PC-3 (cell line): Measurements from ENCODE around the gene GPR22. TPM values are rescaled to one million over a fixed set of nuclear protein-coding genes. Genes with fewer than 3 reads are reported as not detected.

Source experiments
- ATAC-seq: fragments of 200-7000 bp; cut with Tn5 transposase; 2 replicates; pipeline ENCODE4 v1.9.1; 2020; ENCODE audit warnings: mild to moderate bottlenecking, moderate library complexity
- BruUV-seq: library from RNA; stranded (reverse); fragments of 400-500 nt; replicated peaks from 2 replicates; lab custom pipeline; 2021; lab: Mats Ljungman, UMichigan
- CTCF ChIA-PET: fragments of 300-600 bp; sonication (Branson Sonifier 250); formaldehyde crosslinking; loops from one replicate; lab custom pipeline; 2022; ENCODE audit warnings: antibody characterized with exemption; lab: Charles Lee
- POLR2A ChIA-PET: fragments of 300-600 bp; sonication (Branson Sonifier 250); formaldehyde crosslinking; loops from one replicate; lab custom pipeline; 2022; ENCODE audit warnings: antibody characterized with exemption; ENCODE audit not compliant: unreplicated experiment; lab: Charles Lee
- DNase-seq: peaks from one replicate; pipeline ENCODE4 v3.0.0-alpha.2; 2015
- H2AFZ ChIP-seq: fragments of 300-600 bp; sonication (generic); 2 replicates; pipeline ENCODE4 v1.6.0; 2016; ENCODE audit warnings: antibody characterized with exemption, low read length
- H3F3A ChIP-seq: fragments of 300-600 bp; sonication (generic); one replicate; pipeline ENCODE4 v1.6.0; 2017; ENCODE audit warnings: antibody characterized with exemption, low read length, control low read depth, mild to moderate bottlenecking; ENCODE audit not compliant: unreplicated experiment
- H3K27ac ChIP-seq: fragments of 300-600 bp; sonication (generic); 2 replicates; pipeline ENCODE4 v1.5.1; 2016; ENCODE audit warnings: mild to moderate bottlenecking, low read length
- H3K27me3 ChIP-seq: fragments of 300-600 bp; sonication (generic); 2 replicates; pipeline ENCODE4 v1.6.1; 2016; ENCODE audit warnings: low read length, mixed read lengths
- H3K36me3 ChIP-seq: fragments of 300-600 bp; sonication (generic); 2 replicates; pipeline ENCODE4 v1.6.1; 2016; ENCODE audit warnings: low read depth, mixed run types, low read length, mixed read lengths
- H3K4me1 ChIP-seq: fragments of 300-600 bp; sonication (generic); 2 replicates; pipeline ENCODE4 v1.5.1; 2016; ENCODE audit warnings: low read length; ENCODE audit not compliant: insufficient read depth
- H3K4me2 ChIP-seq: fragments of 300-600 bp; sonication (generic); 2 replicates; pipeline ENCODE4 v1.6.0; 2016; ENCODE audit warnings: low read length
- H3K4me3 ChIP-seq: fragments of 300-600 bp; sonication (generic); 2 replicates; pipeline ENCODE4 v1.5.1; 2016; ENCODE audit warnings: mild to moderate bottlenecking, low read length, mixed read lengths
- H3K79me2 ChIP-seq: fragments of 300-600 bp; sonication (generic); 2 replicates; pipeline ENCODE4 v1.6.1; 2017; ENCODE audit warnings: low read length, mixed read lengths
- H3K9ac ChIP-seq: fragments of 300-600 bp; sonication (generic); 2 replicates; pipeline ENCODE4 v1.6.0; 2016; ENCODE audit warnings: mild to moderate bottlenecking, low read length
- H3K9me2 ChIP-seq: fragments of 300-600 bp; sonication (generic); replicated peaks from 2 replicates; pipeline ENCODE4 v1.6.1; 2016; ENCODE audit warnings: mixed run types, low read length, mixed read lengths
- H3K9me3 ChIP-seq: fragments of 300-600 bp; sonication (generic); 2 replicates; pipeline ENCODE4 v1.6.1; 2016; ENCODE audit warnings: low read length, mixed read lengths
- H4K20me1 ChIP-seq: fragments of 300-600 bp; sonication (generic); 2 replicates; pipeline ENCODE4 v1.6.1; 2016; ENCODE audit warnings: low read length, mixed read lengths
- EZH2 ChIP-seq: fragments of 300-600 bp; sonication (generic); IDR thresholded peaks from one replicate; pipeline ENCODE4 v1.6.1; 2017; ENCODE audit warnings: antibody characterized with exemption, mild to moderate bottlenecking, low read length; ENCODE audit not compliant: unreplicated experiment
- EZH2phosphoT487 ChIP-seq: fragments of 300-600 bp; sonication (generic); IDR thresholded peaks from 2 replicates; pipeline ENCODE4 v1.6.1; 2018; ENCODE audit warnings: mild to moderate bottlenecking, antibody characterized with exemption, low read length, borderline replicate concordance
- intact Hi-C: fragments of 100-400 bp; cut with micrococcal nuclease; formaldehyde crosslinking; loops from 2 replicates; pipeline ENCODE4 v1.9.0; 2023
- total RNA-seq: library from RNA; depleted of rRNA; stranded (reverse); fragments of >200 nt; gene quantifications from 2 replicates; pipeline ENCODE4 v1.2.3, GENCODE V29; 2014
- TF ChIP-seq, protein P1 (sequence below): fragments of 300-600 bp; sonication (generic); conservative IDR thresholded peaks from 2 replicates; pipeline ENCODE4 v1.5.1; 2017; ENCODE audit warnings: antibody characterized with exemption, low read depth, mild to moderate bottlenecking, low read length

The GPR22 gene
- total RNA-seq, 1 experiment from 2014 or later, result not detected

DNA sequence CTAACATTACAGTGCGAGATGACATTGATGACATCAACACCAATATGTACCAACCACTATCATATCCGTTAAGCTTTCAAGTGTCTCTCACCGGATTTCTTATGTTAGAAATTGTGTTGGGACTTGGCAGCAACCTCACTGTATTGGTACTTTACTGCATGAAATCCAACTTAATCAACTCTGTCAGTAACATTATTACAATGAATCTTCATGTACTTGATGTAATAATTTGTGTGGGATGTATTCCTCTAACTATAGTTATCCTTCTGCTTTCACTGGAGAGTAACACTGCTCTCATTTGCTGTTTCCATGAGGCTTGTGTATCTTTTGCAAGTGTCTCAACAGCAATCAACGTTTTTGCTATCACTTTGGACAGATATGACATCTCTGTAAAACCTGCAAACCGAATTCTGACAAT is 4.3 kb downstream of the GPR22 start:
- POLR2A ChIA-PET, result no interaction called here
- DNase-seq, result no peak
- intact Hi-C loops, result no loop called here
- no peaks in the 10 kb centered on the region for H3F3A ChIP-seq
- CTCF ChIA-PET, result no interaction called here
- no peak overlapping the region for H3K27ac ChIP-seq
- no peak for ATAC-seq
- no TSS peak for BruUV-seq
- no peaks in the 10 kb centered on the region for H3K4me1 ChIP-seq
- H3K36me3 ChIP-seq, result no peaks in the 10 kb centered on the region
- no peaks in the 10 kb centered on the region for H3K9me2 ChIP-seq
- H3K9me3 ChIP-seq, result no peaks in the 10 kb centered on the region
- no peaks in the 10 kb centered on the region for H4K20me1 ChIP-seq
- no peaks in the 10 kb centered on the region for H3K27me3 ChIP-seq
- TF ChIP-seq, protein P1, sequence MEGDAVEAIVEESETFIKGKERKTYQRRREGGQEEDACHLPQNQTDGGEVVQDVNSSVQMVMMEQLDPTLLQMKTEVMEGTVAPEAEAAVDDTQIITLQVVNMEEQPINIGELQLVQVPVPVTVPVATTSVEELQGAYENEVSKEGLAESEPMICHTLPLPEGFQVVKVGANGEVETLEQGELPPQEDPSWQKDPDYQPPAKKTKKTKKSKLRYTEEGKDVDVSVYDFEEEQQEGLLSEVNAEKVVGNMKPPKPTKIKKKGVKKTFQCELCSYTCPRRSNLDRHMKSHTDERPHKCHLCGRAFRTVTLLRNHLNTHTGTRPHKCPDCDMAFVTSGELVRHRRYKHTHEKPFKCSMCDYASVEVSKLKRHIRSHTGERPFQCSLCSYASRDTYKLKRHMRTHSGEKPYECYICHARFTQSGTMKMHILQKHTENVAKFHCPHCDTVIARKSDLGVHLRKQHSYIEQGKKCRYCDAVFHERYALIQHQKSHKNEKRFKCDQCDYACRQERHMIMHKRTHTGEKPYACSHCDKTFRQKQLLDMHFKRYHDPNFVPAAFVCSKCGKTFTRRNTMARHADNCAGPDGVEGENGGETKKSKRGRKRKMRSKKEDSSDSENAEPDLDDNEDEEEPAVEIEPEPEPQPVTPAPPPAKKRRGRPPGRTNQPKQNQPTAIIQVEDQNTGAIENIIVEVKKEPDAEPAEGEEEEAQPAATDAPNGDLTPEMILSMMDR, result no peak
- no peaks in the 10 kb centered on the region for H3K79me2 ChIP-seq
- H3K4me2 ChIP-seq, result no peak overlapping the region
- no peak overlapping the region for H2AFZ ChIP-seq
- no peak overlapping the region for H3K9ac ChIP-seq
- no peak overlapping the region for H3K4me3 ChIP-seq

GRCh38 chr7:107479303-107479702 is 9.4 kb downstream of the GPR22 start:
- no TSS peak for BruUV-seq
- CTCF ChIA-PET, result no interaction called here
- no peaks in the 10 kb centered on the region for H4K20me1 ChIP-seq

GRCh38 chr7:107480932-107481331 is 11.1 kb downstream of the GPR22 start:
- ChIA-PET CTCF (no interaction called here), POLR2A (no interaction called here)
- Histone ChIP-seq H3K27me3 (no peaks in the 10 kb centered on the region), H3F3A (no peaks in the 10 kb centered on the region), H3K4me1 (no peaks in the 10 kb centered on the region), H3K79me2 (no peaks in the 10 kb centered on the region), H2AFZ (no peak overlapping the region), H3K9ac (no peak overlapping the region), H3K27ac (no peak overlapping the region), H3K9me3 (no peaks in the 10 kb centered on the region), H3K36me3 (no peaks in the 10 kb centered on the region), H3K4me2 (no peak overlapping the region), H4K20me1 (no peaks in the 10 kb centered on the region), H3K9me2 (no peaks in the 10 kb centered on the region), H3K4me3 (no peak overlapping the region)
- TF ChIP-seq EZH2 (no peak), EZH2phosphoT487 (no peak)
- TF ChIP-seq, protein P1, result no peak
- intact Hi-C loops, result no loop called here
- ATAC-seq (no peak), DNase-seq (no peak)
- BruUV-seq, result no TSS peak

More at GRCh38 chr7:107479303-107479702, 9.4 kb downstream of the GPR22 start:
- TF ChIP-seq, protein P1, result no peak
- TF ChIP-seq EZH2 (no peak), EZH2phosphoT487 (no peak)
- no peaks in the 10 kb centered on the region for H3F3A ChIP-seq
- no peak overlapping the region for H3K9ac ChIP-seq
- no peaks in the 10 kb centered on the region for H3K27me3 ChIP-seq
- POLR2A ChIA-PET, result no interaction called here
- no peak for ATAC-seq
- H3K4me2 ChIP-seq, result no peak overlapping the region
- intact Hi-C loops, result no loop called here
- no peaks in the 10 kb centered on the region for H3K36me3 ChIP-seq
- H2AFZ ChIP-seq, result no peak overlapping the region
- no peaks in the 10 kb centered on the region for H3K9me2 ChIP-seq
- H3K27ac ChIP-seq, result no peak overlapping the region
- H3K9me3 ChIP-seq, result no peaks in the 10 kb centered on the region
- no peaks in the 10 kb centered on the region for H3K79me2 ChIP-seq
- no peaks in the 10 kb centered on the region for H3K4me1 ChIP-seq
- no peak overlapping the region for H3K4me3 ChIP-seq
- no peak for DNase-seq
